H9 (cell line): ENCODE data around the gene GAN. TPM values are rescaled to one million over a fixed set of nuclear protein-coding genes. Genes with fewer than 3 reads are reported as not detected.

Experiments used
- DNase-seq: peaks from one replicate; pipeline ENCODE4 v3.0.0-alpha.2; 2017
- H2AFZ ChIP-seq: one replicate; pipeline ENCODE4 v1.6.1; 2013; ENCODE audit warnings: mild to moderate bottlenecking, low read length, control low read depth, moderate library complexity
- H2AK5ac ChIP-seq: 2 replicates; pipeline ENCODE4 v1.6.1; 2013; ENCODE audit warnings: low read length, control low read depth, mixed read lengths; ENCODE audit not compliant: insufficient read length
- H2BK120ac ChIP-seq: one replicate; pipeline ENCODE4 v1.6.1; 2013; ENCODE audit warnings: low read depth, mild to moderate bottlenecking, low read length, control low read depth, inconsistent platforms; ENCODE audit not compliant: poor library complexity, severe bottlenecking
- H2BK12ac ChIP-seq: 2 replicates; pipeline ENCODE4 v1.6.1; 2013; ENCODE audit warnings: low read length, control low read depth, mixed read lengths, low read depth; ENCODE audit not compliant: insufficient read length
- H2BK15ac ChIP-seq: 2 replicates; pipeline ENCODE4 v1.6.1; 2013; ENCODE audit warnings: low read depth, low read length, control low read depth
- H2BK20ac ChIP-seq: one replicate; pipeline ENCODE4 v1.6.1; 2013; ENCODE audit warnings: low read depth, mild to moderate bottlenecking, low read length, control low read depth, inconsistent platforms; ENCODE audit not compliant: poor library complexity, severe bottlenecking
- H2BK5ac ChIP-seq: 2 replicates; pipeline ENCODE4 v1.6.1; 2013; ENCODE audit warnings: low read length, control low read depth, mixed read lengths; ENCODE audit not compliant: insufficient read length
- H3K14ac ChIP-seq: 2 replicates; pipeline ENCODE4 v1.6.1; 2013; ENCODE audit warnings: low read length, control low read depth; ENCODE audit not compliant: insufficient read depth
- H3K18ac ChIP-seq: 2 replicates; pipeline ENCODE4 v1.6.1; 2013; ENCODE audit warnings: low read depth, mild to moderate bottlenecking, mixed read lengths, low read length, control low read depth; ENCODE audit not compliant: insufficient read length
- H3K23ac ChIP-seq: 2 replicates; pipeline ENCODE4 v1.6.1; 2013; ENCODE audit warnings: low read length, control low read depth, mixed read lengths, low read depth; ENCODE audit not compliant: insufficient read length
- H3K23me2 ChIP-seq: 2 replicates; pipeline ENCODE4 v1.6.1; 2013; ENCODE audit warnings: low read depth, mild to moderate bottlenecking, mixed read lengths, low read length, control low read depth; ENCODE audit not compliant: insufficient read length, poor library complexity, severe bottlenecking
- H3K27ac ChIP-seq: 2 replicates; pipeline ENCODE4 v1.5.1; 2013; ENCODE audit warnings: low read length, control low read depth, mixed read lengths, low read depth; ENCODE audit not compliant: insufficient read length
- H3K27me3 ChIP-seq: 2 replicates; pipeline ENCODE4 v1.6.1; 2013; ENCODE audit warnings: low read length, control low read depth, inconsistent platforms; ENCODE audit not compliant: insufficient read depth
- H3K4ac ChIP-seq: 2 replicates; pipeline ENCODE4 v1.6.1; 2013; ENCODE audit warnings: low read depth, mild to moderate bottlenecking, control low read depth, inconsistent platforms, low read length, moderate library complexity
- H3K4me1 ChIP-seq: 2 replicates; pipeline ENCODE4 v1.6.1; 2013; ENCODE audit warnings: low read length, control low read depth, inconsistent platforms; ENCODE audit not compliant: insufficient read depth
- H3K4me2 ChIP-seq: 2 replicates; pipeline ENCODE4 v1.6.1; 2013; ENCODE audit warnings: low read length, control low read depth, mixed read lengths; ENCODE audit not compliant: insufficient read length, insufficient read depth
- H3K56ac ChIP-seq: 2 replicates; pipeline ENCODE4 v1.6.1; 2013; ENCODE audit warnings: low read depth, mild to moderate bottlenecking, mixed read lengths, low read length, control low read depth; ENCODE audit not compliant: insufficient read length
- H3K79me1 ChIP-seq: 2 replicates; pipeline ENCODE4 v1.6.1; 2013; ENCODE audit warnings: low read depth, mild to moderate bottlenecking, moderate library complexity, low read length, control low read depth, inconsistent platforms; ENCODE audit not compliant: insufficient read depth, poor library complexity, severe bottlenecking
- H3K79me2 ChIP-seq: 2 replicates; pipeline ENCODE4 v1.6.1; 2013; ENCODE audit warnings: low read length, control low read depth, inconsistent platforms; ENCODE audit not compliant: insufficient read depth
- H3K9ac ChIP-seq: 2 replicates; pipeline ENCODE4 v1.6.1; 2013; ENCODE audit warnings: low read length, control low read depth, mixed read lengths; ENCODE audit not compliant: insufficient read length; ENCODE audit errors: extremely low read depth
- H3K9me3 ChIP-seq: one replicate; pipeline ENCODE4 v1.6.1; 2013; ENCODE audit warnings: low read depth, low read length, inconsistent platforms; ENCODE audit not compliant: control insufficient read depth
- H3T11ph ChIP-seq: one replicate; pipeline ENCODE4 v1.6.1; 2013; ENCODE audit warnings: mild to moderate bottlenecking, low read length, control low read depth, inconsistent platforms
- H4K20me1 ChIP-seq: one replicate; pipeline ENCODE4 v1.6.1; 2013; ENCODE audit not compliant: control insufficient read depth, insufficient read length, insufficient read depth
- H4K5ac ChIP-seq: 2 replicates; pipeline ENCODE4 v1.6.1; 2013; ENCODE audit warnings: low read depth, mild to moderate bottlenecking, mixed read lengths, low read length, control low read depth; ENCODE audit not compliant: insufficient read length
- H4K8ac ChIP-seq: replicated peaks from 2 replicates; pipeline ENCODE4 v1.6.1; 2013; ENCODE audit warnings: low read length, control low read depth, mixed read lengths, low read depth; ENCODE audit not compliant: insufficient read length
- H4K91ac ChIP-seq: 2 replicates; pipeline ENCODE4 v1.6.1; 2013; ENCODE audit warnings: low read depth, mild to moderate bottlenecking, moderate library complexity, mixed read lengths, low read length, control low read depth; ENCODE audit not compliant: insufficient read length
- H3K27ac Mint-ChIP-seq, 3 experiments: 2 replicates in 2 of 3; 3 replicates in 1 of 3; pipeline ENCODE4 v1.8.0; 2020 to 2021; ENCODE audit warnings: mixed read lengths in 3 of 3, mild to moderate bottlenecking in 1 of 3, moderate library complexity in 1 of 3
- H3K27me3 Mint-ChIP-seq: 2 replicates; pipeline ENCODE4 v1.8.0; 2021; ENCODE audit warnings: low read depth, mild to moderate bottlenecking, moderate library complexity, mixed read lengths
- H3K36me3 Mint-ChIP-seq, 3 experiments: 2 replicates in 2 of 3; 3 replicates in 1 of 3; pipeline ENCODE4 v1.8.0; 2020 to 2021; ENCODE audit warnings: low read depth in 3 of 3, mixed read lengths in 3 of 3; ENCODE audit not compliant: insufficient read depth in 1 of 3
- H3K4me1 Mint-ChIP-seq, 2 experiments: 2 replicates each; pipeline ENCODE4 v1.8.0; 2020; ENCODE audit warnings: mixed read lengths in 2 of 2
- H3K4me3 Mint-ChIP-seq, 2 experiments: 2 replicates in 1 of 2; 3 replicates in 1 of 2; pipeline ENCODE4 v1.8.0; 2020 to 2021; ENCODE audit warnings: mild to moderate bottlenecking in 2 of 2, mixed read lengths in 2 of 2, moderate library complexity in 1 of 2
- H3K9me3 Mint-ChIP-seq, 2 experiments: 2 replicates in 1 of 2; 3 replicates in 1 of 2; pipeline ENCODE4 v1.8.0; 2020; ENCODE audit warnings: mild to moderate bottlenecking in 2 of 2, mixed read lengths in 2 of 2, moderate library complexity in 1 of 2
- WGBS: extraction: QIAGEN DNeasy Blood & Tissue Kit; methylation state at CpG from one replicate; pipeline ENCODE4 v1.1.7; 2013; ENCODE audit warnings: missing lambda C conversion rate, low lambda C conversion rate, mixed read lengths; ENCODE audit not compliant: insufficient read length; ENCODE audit errors: extremely low coverage; 5-methylcytosine and 5-hydroxymethylcytosine counted together
- total RNA-seq: library from RNA; stranded (reverse); gene quantifications from 2 replicates; pipeline ENCODE4 v1.2.1, GENCODE V29; 2021
- TF ChIP-seq, protein P1 (sequence below): fragments of 200-600 bp; sonication (generic); conservative IDR thresholded peaks from 3 replicates; pipeline ENCODE4 v1.8.0; 2021; ENCODE audit warnings: antibody characterized with exemption, mild to moderate bottlenecking

GAN gene
- total RNA-seq, 1 experiment from 2014 or later = 20.9 TPM

DNA sequence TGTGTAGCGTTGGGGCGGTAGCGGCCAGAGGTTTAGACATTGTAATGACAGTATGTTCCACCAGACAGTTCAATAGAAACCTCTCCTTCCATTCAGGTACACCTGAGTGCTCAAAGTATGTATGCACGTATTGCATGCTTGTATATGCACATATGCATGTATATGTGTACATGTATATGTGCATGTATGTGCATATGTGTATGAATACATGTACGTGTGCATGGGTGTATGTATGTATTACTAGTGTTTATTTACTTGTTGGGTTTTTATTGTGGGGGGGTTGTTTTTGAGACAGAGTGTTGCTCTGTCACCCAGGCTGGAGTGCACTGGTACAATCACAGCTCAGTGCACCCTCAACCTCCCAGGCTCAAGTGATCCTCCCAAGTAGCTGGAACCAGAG is 46.3 kb upstream of the GAN start:
- no peaks in the 10 kb centered on the region for H3K23me2 ChIP-seq
- H3K9me3 ChIP-seq = no peaks in the 10 kb centered on the region
- no peaks in the 10 kb centered on the region for H3K27me3 ChIP-seq
- Mint-ChIP-seq H3K27me3 (0 out of 2 replicates have a peak, but pooled peaks cover 2% of the 10 kb centered on the region), H3K9me3 (no peaks in the 10 kb centered on the region; a peak in 1 of 5 replicates), H3K36me3 (no peaks in the 10 kb centered on the region), H3K4me1 (no peaks in the 10 kb centered on the region), H3K4me3 (no peak overlapping the region), H3K27ac (no peak overlapping the region)
- H2BK5ac ChIP-seq = no peak overlapping the region
- H3T11ph ChIP-seq = no peak overlapping the region
- no peak overlapping the region for H3K9ac ChIP-seq
- WGBS = no CpG with 5 or more reads among the region's 5 CpGs
- H2BK12ac ChIP-seq = no peak overlapping the region
- H3K4ac ChIP-seq = no peak overlapping the region
- H3K4me1 ChIP-seq = no peaks in the 10 kb centered on the region
- no peak overlapping the region for H3K18ac ChIP-seq
- no peak overlapping the region for H2AK5ac ChIP-seq
- H4K20me1 ChIP-seq = no peaks in the 10 kb centered on the region
- H3K27ac ChIP-seq = no peak overlapping the region
- H4K91ac ChIP-seq = no peak overlapping the region
- H3K79me2 ChIP-seq = no peaks in the 10 kb centered on the region
- no peak overlapping the region for H4K5ac ChIP-seq
- no peak overlapping the region for H2BK15ac ChIP-seq
- H2AFZ ChIP-seq = no peak overlapping the region
- H4K8ac ChIP-seq = no peak overlapping the region
- no peak overlapping the region for H3K14ac ChIP-seq
- H2BK120ac ChIP-seq = no peak overlapping the region
- no peak for DNase-seq
- no peak overlapping the region for H3K23ac ChIP-seq
- no peak overlapping the region for H2BK20ac ChIP-seq
- no peak overlapping the region for H3K56ac ChIP-seq
- TF ChIP-seq, protein P1, sequence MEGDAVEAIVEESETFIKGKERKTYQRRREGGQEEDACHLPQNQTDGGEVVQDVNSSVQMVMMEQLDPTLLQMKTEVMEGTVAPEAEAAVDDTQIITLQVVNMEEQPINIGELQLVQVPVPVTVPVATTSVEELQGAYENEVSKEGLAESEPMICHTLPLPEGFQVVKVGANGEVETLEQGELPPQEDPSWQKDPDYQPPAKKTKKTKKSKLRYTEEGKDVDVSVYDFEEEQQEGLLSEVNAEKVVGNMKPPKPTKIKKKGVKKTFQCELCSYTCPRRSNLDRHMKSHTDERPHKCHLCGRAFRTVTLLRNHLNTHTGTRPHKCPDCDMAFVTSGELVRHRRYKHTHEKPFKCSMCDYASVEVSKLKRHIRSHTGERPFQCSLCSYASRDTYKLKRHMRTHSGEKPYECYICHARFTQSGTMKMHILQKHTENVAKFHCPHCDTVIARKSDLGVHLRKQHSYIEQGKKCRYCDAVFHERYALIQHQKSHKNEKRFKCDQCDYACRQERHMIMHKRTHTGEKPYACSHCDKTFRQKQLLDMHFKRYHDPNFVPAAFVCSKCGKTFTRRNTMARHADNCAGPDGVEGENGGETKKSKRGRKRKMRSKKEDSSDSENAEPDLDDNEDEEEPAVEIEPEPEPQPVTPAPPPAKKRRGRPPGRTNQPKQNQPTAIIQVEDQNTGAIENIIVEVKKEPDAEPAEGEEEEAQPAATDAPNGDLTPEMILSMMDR = no peak
- no peak overlapping the region for H3K4me2 ChIP-seq
- no peaks in the 10 kb centered on the region for H3K79me1 ChIP-seq
